Body of pancreas (tissue), 4 donors: ENCODE results near the gene ZNF471. TPM values are rescaled to one million over a fixed set of nuclear protein-coding genes. Genes with fewer than 3 reads are reported as not detected.

ENCODE experiments used
- ATAC-seq: fragments of 150-250 bp; one replicate; pipeline ENCODE4 v1.9.1; 2016
- DNase-seq, 4 donors: peaks; one replicate each; pipeline ENCODE4 v3.0.0-alpha.2; 2019
- H3K27ac ChIP-seq, 4 donors: fragments of 200-600 bp; sonication (generic); 1 replicate in 3 of 4; 2 replicates in 1 of 4; pipeline versions ENCODE4 v1.5.1 to v1.6.1; 2016 to 2019; ENCODE audit warnings: mild to moderate bottlenecking in 1 of 4, mixed read lengths in 1 of 4, moderate library complexity in 1 of 4
- H3K27me3 ChIP-seq, 2 donors: fragments of 200-600 bp; sonication (generic); one replicate each; pipeline ENCODE4 v1.6.0; 2016; ENCODE audit warnings: mild to moderate bottlenecking in 1 of 2
- H3K36me3 ChIP-seq, 2 donors: fragments of 200-600 bp; sonication (generic); replicated peaks in 1 of 2; 2 replicates each; pipeline ENCODE4 v1.5.1; 2016; ENCODE audit warnings: low read depth in 2 of 2; ENCODE audit not compliant: insufficient read depth in 1 of 2
- H3K4me1 ChIP-seq: fragments of 200-600 bp; sonication (generic); one replicate; pipeline ENCODE4 v1.6.0; 2016
- H3K4me3 ChIP-seq, 2 donors: fragments of 200-600 bp; sonication (generic); 1 replicate in 1 of 2; 2 replicates in 1 of 2; pipeline ENCODE4 v1.5.1; 2016 to 2019
- H3K9me3 ChIP-seq, 3 donors: fragments of 200-600 bp; sonication (generic); 1 replicate in 2 of 3; 2 replicates in 1 of 3; pipeline ENCODE4 v1.5.1; 2016
- POLR2A ChIP-seq, 3 donors: fragments of 450-650 bp; IDR thresholded peaks; one replicate each; pipeline ENCODE4 v1.6.1; 2016; ENCODE audit warnings: antibody characterized with exemption in 3 of 3, mild to moderate bottlenecking in 2 of 3
- WGBS, 2 donors: methylation state at CpG; one replicate each; pipeline ENCODE4 v1.1.5; 2017; 5-methylcytosine and 5-hydroxymethylcytosine counted together
- intact Hi-C: fragments of 100-400 bp; cut with DNase I; formaldehyde crosslinking; loops from one replicate; pipeline ENCODE4 v1.15.1; 2023
- total RNA-seq, 2 donors: library from RNA; depleted of rRNA; stranded (reverse); fragments of >200 nt; gene quantifications; one replicate each; pipeline ENCODE4 v1.1.0, GENCODE V29; 2016
- TF ChIP-seq, protein P1 (sequence below), 7 experiments: fragments of 450-650 bp in 4 of 7; fragments of 200-600 bp in 3 of 7; sonication (generic) in 3 of 7; IDR thresholded peaks; one replicate each; pipeline ENCODE4 v1.5.1; 2016 to 2019; ENCODE audit warnings: antibody characterized with exemption in 7 of 7

ZNF471 gene
- total RNA-seq, result 1 to 10 TPM; 1.6 to 4.2 TPM

DNA sequence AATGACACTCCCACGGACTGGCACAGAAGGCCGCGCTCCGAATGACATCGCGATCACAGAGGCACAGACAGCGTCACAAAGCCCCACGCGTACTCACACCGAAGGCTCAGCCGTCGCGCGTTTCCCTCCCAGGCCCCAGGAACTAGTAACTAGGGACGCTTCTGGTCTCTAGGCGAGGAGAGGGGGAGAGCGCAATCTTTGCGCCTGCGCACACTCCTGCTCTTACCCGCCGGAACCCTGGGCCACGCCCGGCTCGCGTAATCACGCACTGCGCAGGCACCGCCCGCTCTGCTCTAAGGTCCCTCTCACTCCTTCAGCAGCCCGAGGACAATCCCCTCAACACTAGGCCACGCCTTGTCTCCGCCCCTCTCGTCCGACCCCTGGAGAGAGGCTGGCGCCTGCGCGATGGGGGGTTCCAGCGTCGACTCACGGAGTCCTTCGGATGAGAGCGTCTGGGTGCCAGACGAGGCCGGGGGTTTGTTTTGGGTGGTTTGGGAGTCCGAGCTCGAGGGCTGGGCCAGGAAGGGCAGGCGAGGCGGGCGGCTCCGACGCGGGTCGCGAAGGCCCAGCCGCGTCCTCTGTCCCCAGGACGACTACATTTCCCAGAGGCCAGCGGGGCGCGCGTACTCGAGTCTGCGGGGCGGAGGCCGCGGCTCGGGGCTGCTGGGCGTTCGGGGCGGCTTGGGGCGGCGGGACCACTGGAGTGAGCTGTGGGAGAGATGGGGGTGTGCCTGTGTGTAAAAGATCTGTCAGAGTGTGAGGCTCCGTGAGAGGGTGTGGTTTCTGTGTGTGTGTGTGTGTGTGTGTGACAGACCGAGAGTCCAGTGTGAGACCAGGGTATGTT is at the start of gene ZNF471:
Gene ZNF471, plus strand, starts transcription at position 410 of the 844 bp plus-strand sequence. CDS start 3,717 bp downstream, outside the sequence.
- H3K36me3 ChIP-seq, result no peaks in the 10 kb centered on the region
- peak; percentile 98 for ATAC-seq
- H3K27me3 ChIP-seq, result no peaks in the 10 kb centered on the region
- H3K27ac ChIP-seq, result peak within 1 kb of the TSS; percentile 87 to 95 (median 92)
- intact Hi-C loops, result no loop called here
- H3K4me3 ChIP-seq, result peak within 1 kb of the TSS; percentile 57 to 90
- WGBS, 2 donors, result 1 to 2% methylated on average over 26 to 74 of the region's 74 CpGs
- DNase-seq, result peak; percentile 96 to 99 (median 98)
- H3K4me1 ChIP-seq, result peaks cover 6% of the 10 kb centered on the region
- TF ChIP-seq, protein P1, sequence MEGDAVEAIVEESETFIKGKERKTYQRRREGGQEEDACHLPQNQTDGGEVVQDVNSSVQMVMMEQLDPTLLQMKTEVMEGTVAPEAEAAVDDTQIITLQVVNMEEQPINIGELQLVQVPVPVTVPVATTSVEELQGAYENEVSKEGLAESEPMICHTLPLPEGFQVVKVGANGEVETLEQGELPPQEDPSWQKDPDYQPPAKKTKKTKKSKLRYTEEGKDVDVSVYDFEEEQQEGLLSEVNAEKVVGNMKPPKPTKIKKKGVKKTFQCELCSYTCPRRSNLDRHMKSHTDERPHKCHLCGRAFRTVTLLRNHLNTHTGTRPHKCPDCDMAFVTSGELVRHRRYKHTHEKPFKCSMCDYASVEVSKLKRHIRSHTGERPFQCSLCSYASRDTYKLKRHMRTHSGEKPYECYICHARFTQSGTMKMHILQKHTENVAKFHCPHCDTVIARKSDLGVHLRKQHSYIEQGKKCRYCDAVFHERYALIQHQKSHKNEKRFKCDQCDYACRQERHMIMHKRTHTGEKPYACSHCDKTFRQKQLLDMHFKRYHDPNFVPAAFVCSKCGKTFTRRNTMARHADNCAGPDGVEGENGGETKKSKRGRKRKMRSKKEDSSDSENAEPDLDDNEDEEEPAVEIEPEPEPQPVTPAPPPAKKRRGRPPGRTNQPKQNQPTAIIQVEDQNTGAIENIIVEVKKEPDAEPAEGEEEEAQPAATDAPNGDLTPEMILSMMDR (IDR thresholded peaks at IDR 0.05), result no peak
- peak in 2 of 3 donors; percentile 53 to 57 for TF ChIP-seq POLR2A (IDR thresholded peaks at IDR 0.05)
- H3K9me3 ChIP-seq, result no peaks in the 10 kb centered on the region

DNA sequence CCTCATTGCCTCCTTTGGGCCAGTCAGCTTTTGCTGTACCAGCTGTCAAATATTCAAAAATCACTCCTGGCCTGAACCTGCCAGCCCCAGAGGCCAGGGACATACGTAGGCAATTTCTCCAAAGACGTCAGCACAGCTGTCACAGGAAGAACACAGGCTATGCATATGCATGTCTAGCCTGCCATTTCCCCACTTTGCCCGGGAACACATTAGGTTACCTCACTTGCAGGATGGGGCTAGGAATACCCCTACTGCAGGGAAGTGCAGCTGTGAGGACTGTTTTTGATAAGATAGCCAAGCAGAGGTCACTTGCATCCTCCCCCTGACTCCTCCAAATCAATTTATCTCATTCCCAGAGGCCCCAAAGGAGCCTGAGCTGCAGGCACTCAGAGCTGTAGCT is 33.3 kb upstream of the ZNF471 start:
- intact Hi-C loops, result no loop called here
- ATAC-seq, result no peak
- no peak for DNase-seq
- Histone ChIP-seq H3K4me1 (peaks cover 5% of the 10 kb centered on the region), H3K36me3 (no peaks in the 10 kb centered on the region), H3K27me3 (no peaks in the 10 kb centered on the region), H3K27ac (no peak overlapping the region), H3K9me3 (peaks cover 0 to 35% (median 0%) of the 10 kb centered on the region in 3 donors), H3K4me3 (no peak overlapping the region)
- TF ChIP-seq, protein P1 (IDR thresholded peaks at IDR 0.05), result no peak
- no peak for TF ChIP-seq POLR2A (IDR thresholded peaks at IDR 0.05)
- WGBS, 2 donors, result 77 to 82% methylated on average over 2 to 3 of the region's 3 CpGs

DNA sequence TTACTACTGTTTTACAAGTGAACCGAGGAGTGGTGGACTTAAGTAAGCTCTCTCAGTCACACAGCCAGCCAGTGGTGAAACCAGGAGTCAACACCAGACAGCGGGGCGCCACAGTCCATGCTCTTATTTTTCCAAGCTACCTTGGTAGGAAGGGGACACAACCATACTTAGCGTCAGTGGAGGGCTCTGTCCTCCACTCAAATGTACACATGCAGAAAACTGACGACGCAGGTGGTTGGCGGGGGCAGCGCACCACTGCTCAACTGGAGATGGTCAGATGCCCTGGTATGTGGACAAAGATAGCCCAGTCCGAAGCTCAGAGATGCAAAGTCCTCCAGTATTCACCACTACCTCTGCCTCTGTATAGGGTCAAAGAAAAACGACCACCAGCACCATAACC is 31.6 kb upstream of the ZNF471 start:
- DNase-seq, result no peak
- Histone ChIP-seq H3K36me3 (no peaks in the 10 kb centered on the region), H3K9me3 (peaks cover 0 to 34% (median 0%) of the 10 kb centered on the region in 3 donors), H3K27me3 (no peaks in the 10 kb centered on the region), H3K4me1 (peaks cover 5% of the 10 kb centered on the region), H3K4me3 (no peak overlapping the region), H3K27ac (no peak overlapping the region)
- intact Hi-C loops, result no loop called here
- TF ChIP-seq, protein P1 (IDR thresholded peaks at IDR 0.05), result no peak
- TF ChIP-seq POLR2A (IDR thresholded peaks at IDR 0.05), result no peak
- WGBS, 2 donors, result 69 to 75% methylated on average over 10 of the region's 10 CpGs
- no peak for ATAC-seq

DNA sequence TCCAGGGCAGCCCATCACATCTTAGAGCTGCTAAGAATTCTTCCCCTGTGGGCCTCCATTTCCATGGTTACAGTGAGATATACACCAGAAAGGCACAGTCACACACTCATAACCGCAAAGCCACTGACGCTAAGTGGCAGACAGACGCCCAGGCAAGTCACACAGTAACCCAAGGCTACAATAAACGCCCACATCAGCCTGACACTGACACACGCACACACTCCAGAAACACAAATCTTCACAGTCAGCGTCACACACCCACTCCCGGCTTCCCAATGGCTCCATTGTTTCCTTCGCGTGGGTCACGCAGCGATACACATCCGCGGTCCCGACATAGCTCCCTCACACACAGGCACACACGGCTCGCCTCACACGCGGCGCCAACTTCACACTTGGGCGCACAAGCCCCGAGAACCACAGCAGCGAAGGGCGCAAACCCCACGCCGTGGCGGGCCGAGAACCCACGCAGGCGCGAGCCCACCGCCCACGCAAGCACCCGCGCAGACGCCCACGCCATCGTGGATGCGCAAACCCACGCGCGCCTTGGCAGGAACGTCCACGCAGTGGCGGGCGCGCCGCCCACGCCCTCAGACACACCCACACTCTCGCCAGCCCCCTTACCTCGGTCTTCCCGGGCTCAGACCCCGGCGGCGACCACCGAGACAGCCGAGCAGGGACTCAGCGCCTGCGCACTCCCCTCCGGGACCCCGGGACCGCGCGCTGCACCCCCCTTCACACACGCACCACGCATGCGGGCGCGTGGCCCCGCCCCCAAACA is 30.8 kb upstream of the ZNF471 start, which contains the start of gene ZNF667:
Gene ZNF667, minus strand, starts transcription at position 695 of the 778 bp plus-strand sequence. CDS start 14,975 bp downstream, outside the sequence.
- no peaks in the 10 kb centered on the region for H3K27me3 ChIP-seq
- peak in 2 of 4 donors; percentile 5 to 23 for DNase-seq
- intact Hi-C loops, result no loop called here
- H3K4me3 ChIP-seq, result peak within 1 kb of the TSS; percentile 8 to 31
- WGBS, 2 donors, result 1 to 2% methylated on average over 21 to 66 of the region's 69 CpGs
- TF ChIP-seq, protein P1 (IDR thresholded peaks at IDR 0.05), result no peak
- TF ChIP-seq POLR2A (IDR thresholded peaks at IDR 0.05), result peak in 1 of 3 donors; percentile 24
- H3K4me1 ChIP-seq, result peaks cover 5% of the 10 kb centered on the region
- ATAC-seq, result no peak
- peaks cover 0 to 35% (median 0%) of the 10 kb centered on the region in 3 donors for H3K9me3 ChIP-seq
- no peaks in the 10 kb centered on the region for H3K36me3 ChIP-seq
- H3K27ac ChIP-seq, result peak within 1 kb of the TSS; percentile 32 to 82 (median 66)
